SK-N-MC (cell line): ENCODE measurements around the gene RGL1.
A peak's percentile ranks its signal among the peaks of the same experiment; 100 is the strongest.

ENCODE experiments used
- DNase-seq: peaks from one replicate; pipeline ENCODE4 v3.0.0-alpha.2; 2011; ENCODE audit warnings: low read depth, low spot score
- H3K27ac ChIP-seq: fragments of 200-600 bp; sonication (generic); 2 replicates; pipeline ENCODE4 v1.5.1; 2016; ENCODE audit warnings: mixed run types
- H3K36me3 ChIP-seq: fragments of 200-600 bp; sonication (generic); 2 replicates; pipeline ENCODE4 v1.6.1; 2017; ENCODE audit warnings: antibody characterized with exemption, low read length, mixed read lengths; ENCODE audit not compliant: insufficient read depth
- H3K4me3 ChIP-seq: fragments of 200-600 bp; sonication (generic); 2 replicates; pipeline ENCODE4 v1.5.1; 2016
- H3K9ac ChIP-seq: fragments of 200-600 bp; sonication (generic); 2 replicates; pipeline ENCODE4 v1.8.0; 2017; ENCODE audit warnings: mixed run types, mixed read lengths; ENCODE audit not compliant: insufficient read length
- H3K9me3 ChIP-seq: fragments of 200-600 bp; sonication (generic); 2 replicates; pipeline ENCODE4 v1.6.1; 2017; ENCODE audit warnings: low read depth, mild to moderate bottlenecking, antibody characterized with exemption, low read length, moderate library complexity, mixed read lengths
- EZH2 ChIP-seq: fragments of 200-600 bp; sonication (generic); IDR thresholded peaks from one replicate; pipeline ENCODE4 v1.6.1; 2017; ENCODE audit warnings: antibody characterized with exemption
- FOXP2 ChIP-seq: optimal IDR thresholded peaks from 2 replicates; pipeline ENCODE3; 2011; ENCODE audit warnings: mild to moderate bottlenecking, moderate library complexity; ENCODE audit not compliant: insufficient read depth; ENCODE audit errors: extremely low read length, control extremely low read depth
- POLR2AphosphoS5 ChIP-seq: IDR thresholded peaks from 2 replicates; pipeline ENCODE4 v1.6.1; 2012; ENCODE audit warnings: mild to moderate bottlenecking, low read depth, low read length, borderline replicate concordance

The RGL1 gene

DNA sequence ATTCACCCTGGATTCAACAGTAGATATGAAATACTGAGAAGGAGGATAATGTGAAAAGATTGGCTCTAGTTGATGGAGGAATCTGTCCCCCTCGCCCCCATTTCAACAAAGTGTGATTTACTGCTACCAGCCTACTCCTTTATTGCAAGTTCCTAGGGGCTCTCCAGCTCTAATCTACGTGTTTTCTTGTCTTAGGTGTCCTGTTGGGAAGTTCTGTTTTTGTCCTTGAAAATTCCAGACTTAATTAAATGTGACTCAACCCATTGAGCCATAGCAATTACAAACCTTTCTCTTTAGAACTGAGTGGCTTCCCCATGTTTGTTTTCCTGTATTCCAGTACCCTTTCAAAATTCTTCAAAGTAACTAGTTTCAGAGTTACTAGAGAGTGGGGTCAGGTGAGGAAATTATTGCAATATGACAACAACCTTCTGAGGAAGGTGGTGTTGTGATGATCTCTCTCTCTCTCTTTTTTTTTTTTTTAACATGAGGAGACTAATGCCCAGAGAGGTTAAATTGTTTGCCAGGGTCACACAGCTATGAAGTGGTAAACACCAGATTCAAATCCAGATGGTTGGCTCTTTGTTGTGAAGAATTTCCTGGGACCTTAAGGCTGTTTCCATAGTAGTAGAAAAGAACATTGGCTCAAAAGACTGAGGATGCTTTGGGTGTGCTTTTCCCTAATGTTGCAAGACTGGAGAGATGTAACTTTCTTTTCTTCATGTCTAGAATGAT lies 3.5 kb downstream of the RGL1 start:
- Histone ChIP-seq H3K27ac (no peak overlapping the region), H3K36me3 (peaks cover 39% of the 10 kb centered on the region), H3K4me3 (no peak overlapping the region), H3K9me3 (no peaks in the 10 kb centered on the region), H3K9ac (no peak overlapping the region)
- no peak for TF ChIP-seq POLR2AphosphoS5
- TF ChIP-seq FOXP2, result no peak
- no peak for TF ChIP-seq EZH2
- DNase-seq, result no peak

DNA sequence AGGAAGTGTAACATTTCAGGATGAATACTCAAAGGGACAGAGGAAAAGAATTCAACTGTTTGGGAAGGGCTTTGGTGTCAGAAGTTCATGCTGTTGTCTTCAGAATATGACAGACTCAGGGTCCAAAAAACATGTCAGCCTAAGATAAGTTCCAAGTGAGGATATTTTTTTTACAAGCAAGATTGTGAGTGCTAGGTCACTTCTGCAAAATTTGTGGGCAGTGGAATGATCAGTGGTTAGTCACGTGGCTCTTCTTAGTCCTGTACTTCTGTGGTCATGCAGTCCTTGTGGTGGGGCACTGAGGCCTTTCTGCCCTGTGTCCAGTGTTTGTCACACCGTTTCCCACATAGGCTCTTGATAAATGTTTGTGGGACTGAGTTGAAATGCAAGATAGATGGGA lies 5.2 kb downstream of the RGL1 start:
- Histone ChIP-seq H3K36me3 (peaks cover 42% of the 10 kb centered on the region), H3K4me3 (no peak overlapping the region), H3K9me3 (no peaks in the 10 kb centered on the region), H3K9ac (no peak overlapping the region), H3K27ac (no peak overlapping the region)
- TF ChIP-seq POLR2AphosphoS5, result no peak
- no peak for TF ChIP-seq EZH2
- no peak for TF ChIP-seq FOXP2
- no peak for DNase-seq

DNA sequence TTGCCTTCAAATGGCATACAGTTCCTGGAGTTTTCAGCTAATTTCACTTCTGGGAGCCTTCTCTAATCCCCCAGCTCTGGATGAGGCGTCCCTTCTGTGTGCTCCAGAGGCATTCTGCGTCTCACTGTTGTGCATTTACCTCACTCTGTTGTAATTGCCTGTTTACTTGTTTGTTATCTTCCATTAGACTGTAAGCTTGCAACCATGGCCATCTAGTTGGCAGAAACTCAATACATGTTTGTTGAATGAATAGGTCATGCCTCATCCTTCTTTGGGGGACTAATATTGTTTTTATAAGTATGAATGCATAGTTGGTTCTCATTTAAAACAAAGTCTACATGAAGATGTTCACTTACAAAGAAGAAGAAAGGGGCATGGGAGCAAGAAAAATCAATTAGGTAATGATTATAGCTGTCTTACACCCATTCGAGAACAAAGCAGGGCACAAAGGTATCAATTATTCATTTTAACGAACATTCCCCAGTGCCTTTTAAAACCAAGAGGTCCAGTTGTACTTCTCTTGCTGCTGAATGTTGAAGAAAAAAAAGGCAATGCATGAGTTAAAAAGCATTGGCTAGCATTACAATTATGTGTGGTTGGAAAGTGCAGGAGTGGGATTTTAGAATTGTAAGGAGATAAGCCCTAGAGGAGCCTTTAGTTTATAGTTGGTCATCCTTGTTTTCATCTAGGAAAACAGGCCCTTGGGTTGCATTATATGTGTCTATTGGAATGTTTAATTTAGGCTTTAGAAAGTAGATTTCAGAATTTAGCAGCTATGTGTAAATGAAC lies 6.0 kb downstream of the RGL1 start:
- Histone ChIP-seq H3K9ac (no peak overlapping the region), H3K9me3 (no peaks in the 10 kb centered on the region), H3K27ac (no peak overlapping the region), H3K4me3 (no peak overlapping the region), H3K36me3 (peaks cover 42% of the 10 kb centered on the region)
- DNase-seq, result no peak
- no peak for TF ChIP-seq FOXP2
- no peak for TF ChIP-seq EZH2
- TF ChIP-seq POLR2AphosphoS5, result no peak

DNA sequence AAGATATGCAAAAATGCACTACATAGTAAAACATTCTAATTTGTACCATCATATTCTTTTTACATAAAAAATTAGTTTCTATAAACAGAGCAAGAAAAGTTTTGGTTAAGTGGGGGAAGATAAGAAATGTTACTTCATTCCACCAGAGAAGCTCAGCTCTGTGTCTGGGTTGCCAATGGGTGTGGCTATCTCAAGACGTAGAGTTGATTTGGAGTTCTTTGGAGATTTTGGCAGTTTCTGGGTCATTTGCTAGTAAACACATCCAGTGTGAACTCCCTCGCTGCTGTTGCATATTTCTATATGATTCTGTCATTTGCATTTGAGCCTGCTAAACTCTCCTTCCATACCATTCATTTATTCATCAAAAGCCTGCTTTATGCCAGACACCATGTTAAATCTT lies 7.2 kb downstream of the RGL1 start:
- peaks cover 42% of the 10 kb centered on the region for H3K36me3 ChIP-seq
- no peak overlapping the region for H3K27ac ChIP-seq
- H3K9ac ChIP-seq, result no peak overlapping the region
- TF ChIP-seq FOXP2, result no peak
- TF ChIP-seq EZH2, result no peak
- no peak for TF ChIP-seq POLR2AphosphoS5
- no peaks in the 10 kb centered on the region for H3K9me3 ChIP-seq
- no peak overlapping the region for H3K4me3 ChIP-seq
- DNase-seq, result no peak

DNA sequence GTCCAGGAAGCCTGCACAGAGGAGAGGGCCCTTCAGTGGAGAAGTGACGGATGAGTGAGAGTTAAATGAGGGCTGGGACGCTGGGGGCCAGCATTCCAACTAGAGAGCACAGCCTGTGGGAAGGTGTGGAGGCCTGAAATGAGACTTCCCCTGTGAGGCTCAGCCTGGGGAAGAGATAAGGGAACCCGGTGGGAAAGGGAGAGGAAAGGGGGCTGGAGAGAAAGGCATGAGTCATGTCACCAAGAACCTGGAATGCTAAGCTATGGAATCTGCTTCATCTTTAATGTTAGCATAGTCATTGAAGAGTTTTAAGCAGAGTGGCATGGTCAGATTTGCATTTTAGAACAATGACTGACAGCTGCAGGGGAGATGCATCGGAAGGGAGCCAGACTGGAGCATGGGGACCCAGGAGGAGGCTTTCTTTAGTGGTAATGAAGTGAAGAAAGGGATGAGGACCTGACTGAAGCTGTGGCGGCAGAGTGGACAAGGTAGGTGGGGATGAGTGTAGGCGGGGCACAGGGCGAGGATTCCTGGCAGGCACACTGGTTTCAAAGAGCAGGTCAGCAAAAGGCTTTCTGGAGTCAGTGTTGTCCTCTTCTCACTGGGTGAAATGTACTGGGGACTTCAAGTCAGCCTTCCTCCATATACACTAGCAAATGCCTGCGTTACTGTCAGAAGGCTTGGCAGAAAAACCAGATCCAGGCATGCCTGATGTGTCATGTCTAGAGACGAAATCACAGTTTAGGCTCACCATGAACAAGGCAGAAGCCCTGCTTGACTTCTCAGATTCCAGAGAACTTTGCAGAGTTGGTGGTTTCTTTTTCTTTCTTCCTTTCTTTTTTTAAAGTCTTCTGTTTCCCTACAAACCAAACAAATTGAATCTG lies 8.0 kb downstream of the RGL1 start:
- H3K27ac ChIP-seq, result no peak overlapping the region
- no peak overlapping the region for H3K4me3 ChIP-seq
- H3K9ac ChIP-seq, result no peak overlapping the region
- no peaks in the 10 kb centered on the region for H3K9me3 ChIP-seq
- TF ChIP-seq POLR2AphosphoS5 (no peak), FOXP2 (no peak), EZH2 (no peak)
- peaks cover 34% of the 10 kb centered on the region for H3K36me3 ChIP-seq
- DNase-seq, result no peak

DNA sequence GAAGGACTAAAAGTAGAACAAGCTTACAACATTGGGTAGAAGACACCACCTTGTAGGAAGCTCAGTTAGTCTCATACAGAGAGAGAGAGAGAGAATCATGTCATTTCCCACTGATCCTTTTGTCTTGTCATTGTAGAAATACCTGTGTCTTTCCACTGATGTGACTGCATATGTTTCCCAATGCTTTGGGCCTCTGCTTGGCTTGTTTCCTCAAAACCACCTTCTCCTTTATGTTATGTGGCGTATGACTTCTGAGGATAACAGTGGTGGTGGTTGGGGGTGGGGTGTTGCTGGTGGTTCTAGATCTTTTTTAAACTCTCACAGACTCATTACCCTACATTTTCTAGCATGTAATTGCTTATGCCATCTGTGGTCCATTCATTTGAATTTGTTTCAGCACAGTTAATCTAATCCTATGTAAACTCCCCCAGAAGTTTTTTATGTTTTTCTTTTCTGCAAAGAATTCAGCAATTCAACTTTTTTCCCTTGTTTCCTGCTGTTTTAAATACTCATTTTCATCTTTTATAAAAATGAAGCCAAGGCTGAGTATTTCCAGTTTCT lies 9.3 kb downstream of the RGL1 start:
- TF ChIP-seq EZH2 (no peak), POLR2AphosphoS5 (no peak), FOXP2 (no peak)
- no peak overlapping the region for H3K4me3 ChIP-seq

DNA sequence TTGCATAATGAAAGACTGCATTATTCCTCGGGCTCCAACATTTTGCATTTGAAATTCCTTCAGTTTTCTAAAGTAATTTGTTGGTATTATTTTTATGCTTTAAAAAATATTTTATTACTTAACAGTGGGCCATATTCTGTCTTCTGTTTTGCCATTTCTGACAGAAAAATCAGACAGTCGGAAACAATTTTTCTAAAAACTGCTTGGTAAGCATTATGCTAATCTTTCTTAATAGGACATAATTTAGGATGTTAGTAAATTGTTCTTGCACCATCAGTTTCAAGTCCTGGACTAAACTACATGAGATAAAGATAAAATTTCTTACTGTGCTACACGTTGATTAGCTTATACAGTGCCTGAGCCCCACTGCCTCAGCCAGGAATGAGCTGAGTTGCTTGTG lies 11.2 kb downstream of the RGL1 start:
- Histone ChIP-seq H3K36me3 (peaks cover 5% of the 10 kb centered on the region; the same call in 1 of the 2 replicates), H3K9me3 (no peaks in the 10 kb centered on the region), H3K9ac (no peak overlapping the region), H3K4me3 (no peak overlapping the region), H3K27ac (no peak overlapping the region)
- no peak for DNase-seq
- no peak for TF ChIP-seq EZH2
- TF ChIP-seq FOXP2, result no peak
- TF ChIP-seq POLR2AphosphoS5, result no peak; the same call in 1 of the 2 replicates

More for the DNA sequence above, 9.3 kb downstream of the RGL1 start:
- DNase-seq, result no peak
- no peak overlapping the region for H3K9ac ChIP-seq
- H3K36me3 ChIP-seq, result peaks cover 21% of the 10 kb centered on the region
- H3K27ac ChIP-seq, result peak overlapping the region; percentile 16; the same call in 1 of the 2 replicates
- no peaks in the 10 kb centered on the region for H3K9me3 ChIP-seq
